NCI-H82 treated with DMSO at 0.1 percent for 48 hours (cell line): ENCODE measurements around the gene SIK2.
"Not testable (repeated sequence)": the region's sequence is repeated elsewhere in the genome, so short reads cannot be mapped to it uniquely, and the experiment has no call there.

Source experiments
- DNase-seq: peaks from one replicate; lab custom pipeline; 2025; ENCODE audit not compliant: unreplicated experiment; lab: John Stamatoyannopoulos, UW

The SIK2 gene

GRCh38 chr11:111623527-111624030 lies 21.3 kb downstream of the SIK2 start:
- no peak for DNase-seq

- DNase-seq = no peak
Observed at GRCh38 chr11:111624608-111625007, 22.4 kb downstream of the SIK2 start.

- DNase-seq = no peak
Observed at GRCh38 chr11:111627591-111627990, 25.3 kb downstream of the SIK2 start.

- DNase-seq = no peak
Observed at GRCh38 chr11:111629499-111629898, 27.2 kb downstream of the SIK2 start.

GRCh38 chr11:111631024-111631665 lies 28.9 kb downstream of the SIK2 start:
- DNase-seq = no peak

GRCh38 chr11:111631666-111632039 lies 29.4 kb downstream of the SIK2 start:
- DNase-seq = no peak

- peak; percentile 90 for DNase-seq
Observed at GRCh38 chr11:111632516-111633220, 30.4 kb downstream of the SIK2 start.

GRCh38 chr11:111633248-111633647 lies 31.0 kb downstream of the SIK2 start:
- DNase-seq = peak; percentile 55

- peak; percentile 72 for DNase-seq
Observed at GRCh38 chr11:111633756-111634362, 31.6 kb downstream of the SIK2 start.

- no peak for DNase-seq
Observed at GRCh38 chr11:111634981-111635705, 32.9 kb downstream of the SIK2 start.

GRCh38 chr11:111635706-111636045 lies 33.4 kb downstream of the SIK2 start:
- no peak for DNase-seq

GRCh38 chr11:111637885-111638284 lies 35.6 kb downstream of the SIK2 start:
- DNase-seq = no peak

- no peak for DNase-seq
Observed at GRCh38 chr11:111639226-111639925, 37.1 kb downstream of the SIK2 start.

GRCh38 chr11:111641339-111642015 lies 39.2 kb downstream of the SIK2 start:
- DNase-seq = no peak

- no peak for DNase-seq
Observed at GRCh38 chr11:111642542-111642941, 40.3 kb downstream of the SIK2 start.

GRCh38 chr11:111644922-111645321 lies 42.7 kb downstream of the SIK2 start:
- no peak for DNase-seq

GRCh38 chr11:111645657-111646316 lies 43.5 kb downstream of the SIK2 start:
- no peak for DNase-seq

GRCh38 chr11:111651336-111651735 lies 49.1 kb downstream of the SIK2 start:
- DNase-seq = not testable (repeated sequence)

GRCh38 chr11:111652184-111652583 lies 49.9 kb downstream of the SIK2 start:
- DNase-seq = no peak

- no peak for DNase-seq
Observed at GRCh38 chr11:111654601-111655000, 52.4 kb downstream of the SIK2 start.
